Liver (tissue), 9 donors: ENCODE measurements around the gene ZNF614. TPM values are rescaled to one million over a fixed set of nuclear protein-coding genes. Genes with fewer than 3 reads are reported as not detected.

Experiments used
- DNase-seq: peaks from one replicate; pipeline ENCODE4 v3.0.0-alpha.2; 2017; ENCODE audit warnings: low spot score
- H3K27ac ChIP-seq, 2 donors: one replicate each; pipeline ENCODE4 v1.7.0; 2013; ENCODE audit warnings: inconsistent platforms in 2 of 2, low read length in 2 of 2, control low read depth in 1 of 2, low read depth in 1 of 2, mild to moderate bottlenecking in 1 of 2
- H3K27me3 ChIP-seq, 4 donors: one replicate each; pipeline versions ENCODE4 v1.6.1 to v1.7.0; 2013; ENCODE audit warnings: low read length in 3 of 4, inconsistent platforms in 1 of 4, mild to moderate bottlenecking in 1 of 4, moderate library complexity in 1 of 4; ENCODE audit not compliant: control insufficient read depth in 4 of 4, insufficient read depth in 4 of 4
- H3K36me3 ChIP-seq, 4 donors: one replicate each; pipeline versions ENCODE4 v1.6.1 to v1.7.0; 2013; ENCODE audit warnings: low read length in 3 of 4, mild to moderate bottlenecking in 3 of 4, low read depth in 1 of 4, moderate library complexity in 1 of 4; ENCODE audit not compliant: control insufficient read depth in 4 of 4, insufficient read depth in 3 of 4
- H3K4me1 ChIP-seq, 4 donors: one replicate each; pipeline versions ENCODE4 v1.6.1 to v1.7.0; 2013; ENCODE audit warnings: low read length in 3 of 4, mild to moderate bottlenecking in 3 of 4, moderate library complexity in 1 of 4; ENCODE audit not compliant: control insufficient read depth in 4 of 4, insufficient read depth in 4 of 4
- H3K4me3 ChIP-seq, 3 donors: one replicate each; pipeline versions ENCODE4 v1.6.1 to v1.7.0; 2013; ENCODE audit warnings: low read length in 3 of 3, control low read depth in 1 of 3, low read depth in 1 of 3, mild to moderate bottlenecking in 1 of 3
- H3K9ac ChIP-seq, 2 donors: one replicate each; pipeline ENCODE4 v1.7.0; 2013; ENCODE audit warnings: low read length in 2 of 2, mild to moderate bottlenecking in 2 of 2, moderate library complexity in 2 of 2, control low read depth in 1 of 2, low read depth in 1 of 2
- H3K9me3 ChIP-seq, 4 donors: one replicate each; pipeline versions ENCODE4 v1.6.1 to v1.7.0; 2013; ENCODE audit warnings: low read length in 3 of 4; ENCODE audit not compliant: control insufficient read depth in 4 of 4
- ATF3 ChIP-seq: IDR thresholded peaks from 2 replicates; pipeline ENCODE4 v1.6.1; 2016; ENCODE audit warnings: antibody characterized with exemption
- CTCF ChIP-seq: fragments of 150-350 bp; IDR thresholded peaks from 2 replicates; pipeline ENCODE4 v1.5.1; 2017; ENCODE audit warnings: improper control_type of control experiment, low read depth, low read length; ENCODE audit not compliant: missing input control
- EGR1 ChIP-seq, 2 donors: IDR thresholded peaks; 2 replicates each; pipeline ENCODE4 v1.6.1; 2016 to 2018; ENCODE audit warnings: antibody characterized with exemption in 2 of 2, low read depth in 2 of 2
- FOXA1 ChIP-seq: IDR thresholded peaks from 2 replicates; pipeline ENCODE4 v1.6.1; 2016; ENCODE audit warnings: antibody characterized with exemption
- FOXA2 ChIP-seq: IDR thresholded peaks from 2 replicates; pipeline ENCODE4 v1.6.1; 2016; ENCODE audit warnings: antibody characterized with exemption
- HNF4A ChIP-seq, 2 donors: conservative IDR thresholded peaks; 2 replicates each; pipeline ENCODE4 v1.6.1; 2016; ENCODE audit warnings: antibody characterized with exemption in 2 of 2, mild to moderate bottlenecking in 2 of 2
- HNF4G ChIP-seq: IDR thresholded peaks from 2 replicates; pipeline ENCODE4 v1.6.1; 2016; ENCODE audit warnings: antibody characterized with exemption
- JUND ChIP-seq, 2 donors: IDR thresholded peaks; 2 replicates each; pipeline ENCODE4 v1.6.1; 2016; ENCODE audit warnings: antibody characterized with exemption in 2 of 2
- NR2F2 ChIP-seq: IDR thresholded peaks from 2 replicates; pipeline ENCODE4 v1.6.1; 2016; ENCODE audit warnings: antibody characterized with exemption
- RAD21 ChIP-seq, 2 donors: IDR thresholded peaks; 2 replicates each; pipeline ENCODE4 v1.6.1; 2016; ENCODE audit warnings: antibody characterized with exemption in 2 of 2, mild to moderate bottlenecking in 2 of 2
- SP1 ChIP-seq: IDR thresholded peaks from 2 replicates; pipeline ENCODE4 v1.6.1; 2018; ENCODE audit warnings: antibody characterized with exemption, mild to moderate bottlenecking
- TAF1 ChIP-seq: conservative IDR thresholded peaks from 2 replicates; pipeline ENCODE4 v1.6.1; 2016; ENCODE audit warnings: antibody characterized with exemption, mild to moderate bottlenecking
- YY1 ChIP-seq: IDR thresholded peaks from 2 replicates; pipeline ENCODE4 v1.6.1; 2016; ENCODE audit warnings: antibody characterized with exemption, mild to moderate bottlenecking
- WGBS: extraction: QIAGEN DNeasy Blood & Tissue Kit; methylation state at CpG from one replicate; pipeline ENCODE4 v1.1.7; 2013; 5-methylcytosine and 5-hydroxymethylcytosine counted together
- polyA plus RNA-seq, 2 donors: library from polyadenylated mRNA; stranded (reverse) in 1 of 2; unstranded in 1 of 2; fragments of 200-250 nt in 1 of 2; fragments of >200 nt in 1 of 2; fragmentation: Nextera tagmentation in 1 of 2; extraction: Ambion mirVana in 1 of 2; gene quantifications; one replicate each; pipeline versions ENCODE4 v1.2.1 to v1.2.3, GENCODE V29; 2013 to 2015
- total RNA-seq, 2 donors: library from RNA; depleted of rRNA; stranded (reverse); fragments of >200 nt; gene quantifications; one replicate each; pipeline ENCODE4 v1.2.3, GENCODE V29; 2014
- TF ChIP-seq, protein P1 (sequence below): IDR thresholded peaks from 2 replicates; pipeline ENCODE4 v1.6.1; 2016; ENCODE audit warnings: antibody characterized with exemption
- TF ChIP-seq, protein P2 (sequence below): IDR thresholded peaks from 2 replicates; pipeline ENCODE4 v1.6.1; 2016; ENCODE audit warnings: antibody characterized with exemption, mild to moderate bottlenecking
- TF ChIP-seq, protein P3 (sequence below): IDR thresholded peaks from 2 replicates; pipeline ENCODE4 v1.6.1; 2016; ENCODE audit warnings: antibody characterized with exemption
- donor health status: healthy.
- donor health status: healthy.
- donor health status: healthy.
- donor health status: healthy.
- donor health status: healthy.

Gene ZNF614
- total and polyA plus RNA-seq, 4 donors, result 1.1 to 4.7 (median 1.7) TPM

- Histone ChIP-seq H3K36me3 (peaks cover 12 to 55% (median 48%) of the 10 kb centered on the region in 4 donors), H3K9me3 (peaks cover 52 to 89% (median 66%) of the 10 kb centered on the region in 4 donors), H3K27ac (no peak overlapping the region), H3K27me3 (no peaks in the 10 kb centered on the region), H3K4me1 (no peaks in the 10 kb centered on the region), H3K4me3 (peak overlapping the region in 2 of 3 donors; percentile 50 to 61), H3K9ac (no peak overlapping the region)
- TF ChIP-seq FOXA1 (no peak), FOXA2 (no peak), ATF3 (no peak), HNF4G (no peak), SP1 (no peak), HNF4A (conservative IDR thresholded peaks at IDR 0.05) (no peak), RAD21 (IDR thresholded peaks at IDR 0.05) (no peak), NR2F2 (no peak), JUND (IDR thresholded peaks at IDR 0.05) (no peak), TAF1 (no peak), CTCF (no peak), YY1 (no peak), EGR1 (IDR thresholded peaks at IDR 0.05; ENCODE audit: low read depth in 2 of 2) (no peak)
- TF ChIP-seq, protein P1, sequence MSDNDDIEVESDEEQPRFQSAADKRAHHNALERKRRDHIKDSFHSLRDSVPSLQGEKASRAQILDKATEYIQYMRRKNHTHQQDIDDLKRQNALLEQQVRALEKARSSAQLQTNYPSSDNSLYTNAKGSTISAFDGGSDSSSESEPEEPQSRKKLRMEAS, result no peak
- TF ChIP-seq, protein P2, sequence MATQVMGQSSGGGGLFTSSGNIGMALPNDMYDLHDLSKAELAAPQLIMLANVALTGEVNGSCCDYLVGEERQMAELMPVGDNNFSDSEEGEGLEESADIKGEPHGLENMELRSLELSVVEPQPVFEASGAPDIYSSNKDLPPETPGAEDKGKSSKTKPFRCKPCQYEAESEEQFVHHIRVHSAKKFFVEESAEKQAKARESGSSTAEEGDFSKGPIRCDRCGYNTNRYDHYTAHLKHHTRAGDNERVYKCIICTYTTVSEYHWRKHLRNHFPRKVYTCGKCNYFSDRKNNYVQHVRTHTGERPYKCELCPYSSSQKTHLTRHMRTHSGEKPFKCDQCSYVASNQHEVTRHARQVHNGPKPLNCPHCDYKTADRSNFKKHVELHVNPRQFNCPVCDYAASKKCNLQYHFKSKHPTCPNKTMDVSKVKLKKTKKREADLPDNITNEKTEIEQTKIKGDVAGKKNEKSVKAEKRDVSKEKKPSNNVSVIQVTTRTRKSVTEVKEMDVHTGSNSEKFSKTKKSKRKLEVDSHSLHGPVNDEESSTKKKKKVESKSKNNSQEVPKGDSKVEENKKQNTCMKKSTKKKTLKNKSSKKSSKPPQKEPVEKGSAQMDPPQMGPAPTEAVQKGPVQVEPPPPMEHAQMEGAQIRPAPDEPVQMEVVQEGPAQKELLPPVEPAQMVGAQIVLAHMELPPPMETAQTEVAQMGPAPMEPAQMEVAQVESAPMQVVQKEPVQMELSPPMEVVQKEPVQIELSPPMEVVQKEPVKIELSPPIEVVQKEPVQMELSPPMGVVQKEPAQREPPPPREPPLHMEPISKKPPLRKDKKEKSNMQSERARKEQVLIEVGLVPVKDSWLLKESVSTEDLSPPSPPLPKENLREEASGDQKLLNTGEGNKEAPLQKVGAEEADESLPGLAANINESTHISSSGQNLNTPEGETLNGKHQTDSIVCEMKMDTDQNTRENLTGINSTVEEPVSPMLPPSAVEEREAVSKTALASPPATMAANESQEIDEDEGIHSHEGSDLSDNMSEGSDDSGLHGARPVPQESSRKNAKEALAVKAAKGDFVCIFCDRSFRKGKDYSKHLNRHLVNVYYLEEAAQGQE, result no peak
- TF ChIP-seq, protein P3, sequence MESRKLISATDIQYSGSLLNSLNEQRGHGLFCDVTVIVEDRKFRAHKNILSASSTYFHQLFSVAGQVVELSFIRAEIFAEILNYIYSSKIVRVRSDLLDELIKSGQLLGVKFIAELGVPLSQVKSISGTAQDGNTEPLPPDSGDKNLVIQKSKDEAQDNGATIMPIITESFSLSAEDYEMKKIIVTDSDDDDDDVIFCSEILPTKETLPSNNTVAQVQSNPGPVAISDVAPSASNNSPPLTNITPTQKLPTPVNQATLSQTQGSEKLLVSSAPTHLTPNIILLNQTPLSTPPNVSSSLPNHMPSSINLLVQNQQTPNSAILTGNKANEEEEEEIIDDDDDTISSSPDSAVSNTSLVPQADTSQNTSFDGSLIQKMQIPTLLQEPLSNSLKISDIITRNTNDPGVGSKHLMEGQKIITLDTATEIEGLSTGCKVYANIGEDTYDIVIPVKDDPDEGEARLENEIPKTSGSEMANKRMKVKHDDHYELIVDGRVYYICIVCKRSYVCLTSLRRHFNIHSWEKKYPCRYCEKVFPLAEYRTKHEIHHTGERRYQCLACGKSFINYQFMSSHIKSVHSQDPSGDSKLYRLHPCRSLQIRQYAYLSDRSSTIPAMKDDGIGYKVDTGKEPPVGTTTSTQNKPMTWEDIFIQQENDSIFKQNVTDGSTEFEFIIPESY, result no peak
- no peak for DNase-seq
- 98% methylated on average over 10 of the region's 10 CpGs for WGBS
Measured at GRCh38 chr19:51993422-51993821, 34.8 kb downstream of the ZNF614 start.
